Measurements from ENCODE around the gene ACER2. TPM values are rescaled to one million over a fixed set of nuclear protein-coding genes. Genes with fewer than 3 reads are reported as not detected.
A peak's percentile ranks its signal among the peaks of the same experiment; 100 is the strongest.
"Not testable (repeated sequence)": the region's sequence is repeated elsewhere in the genome, so short reads cannot be mapped to it uniquely, and the experiment has no call there.

The ACER2 gene
- total RNA-seq, 2 experiments from 2014 or later: 1.8 TPM

DNA sequence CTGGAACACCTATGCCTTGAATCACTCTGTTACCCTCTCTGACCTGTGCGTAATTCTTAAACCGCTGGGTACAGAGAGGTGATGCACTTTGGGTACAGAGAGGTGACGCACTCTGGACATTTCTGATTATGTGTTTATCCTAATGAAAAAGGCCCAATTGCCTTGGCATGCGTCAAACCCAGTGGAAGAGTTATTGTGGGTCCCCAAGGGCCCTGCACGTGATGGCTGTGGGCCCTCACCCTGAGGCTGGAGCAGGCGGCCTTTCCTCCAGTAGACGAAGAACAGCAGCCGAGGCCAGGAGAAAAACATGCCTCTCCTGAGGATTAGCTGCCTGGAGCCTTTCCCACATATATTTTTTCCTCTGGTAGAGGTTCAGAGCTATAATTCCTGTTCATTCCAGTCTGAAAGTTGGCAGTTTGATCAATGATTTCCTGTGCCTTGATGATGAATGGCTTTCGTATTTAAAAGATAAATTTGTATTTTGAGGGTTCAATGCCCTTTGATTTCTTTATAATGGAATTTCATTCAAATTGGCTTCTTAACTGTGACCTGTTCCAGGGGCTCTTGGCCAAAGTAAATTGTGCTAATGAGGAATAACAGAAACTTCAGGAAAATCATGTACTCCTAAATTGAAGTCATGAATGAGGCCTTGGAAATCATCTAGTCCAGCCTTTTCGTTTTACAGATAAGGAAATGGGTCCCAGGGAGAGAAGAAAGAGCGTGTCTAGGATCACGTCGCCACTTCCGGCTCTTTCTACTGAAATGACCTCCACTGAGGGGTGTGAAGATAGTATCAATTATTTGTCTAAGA, 22.8 kb downstream of the ACER2 start:
- Mint-ChIP-seq H3K4me3 (no peak overlapping the region), H3K27me3 (no peaks in the 10 kb centered on the region), H3K36me3 (peaks cover 2% of the 10 kb centered on the region), H3K9me3 (no peaks in the 10 kb centered on the region), H3K4me1 (ENCODE audit: low read depth) (no peaks in the 10 kb centered on the region), H3K27ac (no peak overlapping the region)
- CTCF ChIA-PET: interaction anchor here (0.8 kb wide), 1 partner anchor 33 kb away, joined by 3 read pairs; no protein-coding TSS in a partner anchor
- intact Hi-C loops (cut with micrococcal nuclease): no loop called here
- no peak for DNase-seq
- POLR2A ChIA-PET: no interaction called here

DNA sequence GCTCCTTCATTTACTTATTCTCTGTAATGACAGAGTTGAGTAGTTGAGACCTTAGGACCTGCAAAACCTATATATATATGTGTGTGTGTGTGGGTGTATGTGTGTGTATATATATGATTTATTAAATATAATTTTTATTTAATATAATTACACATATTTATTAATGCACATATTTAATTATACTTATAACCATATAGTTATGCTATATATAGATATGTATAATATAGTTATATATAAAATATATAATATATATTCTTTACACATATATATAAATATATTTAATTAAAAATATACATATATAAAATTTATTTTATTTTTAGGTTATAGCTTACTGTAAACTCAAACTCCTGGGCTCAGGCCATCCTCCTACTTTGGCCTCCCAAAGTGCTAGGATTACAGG, 23.7 kb downstream of the ACER2 start:
- H3K4me1 Mint-ChIP-seq (ENCODE audit: low read depth): no peaks in the 10 kb centered on the region
- no peak overlapping the region for H3K27ac Mint-ChIP-seq
- ChIA-PET CTCF (interaction anchor here (0.5 kb wide), 1 partner anchor 25 kb away, joined by 3 read pairs; no protein-coding TSS in a partner anchor), POLR2A (no interaction called here)
- intact Hi-C loops (cut with micrococcal nuclease): no loop called here
- no peaks in the 10 kb centered on the region for H3K27me3 Mint-ChIP-seq
- H3K4me3 Mint-ChIP-seq: no peak overlapping the region
- no peaks in the 10 kb centered on the region for H3K36me3 Mint-ChIP-seq
- no peaks in the 10 kb centered on the region for H3K9me3 Mint-ChIP-seq
- DNase-seq: no peak

DNA sequence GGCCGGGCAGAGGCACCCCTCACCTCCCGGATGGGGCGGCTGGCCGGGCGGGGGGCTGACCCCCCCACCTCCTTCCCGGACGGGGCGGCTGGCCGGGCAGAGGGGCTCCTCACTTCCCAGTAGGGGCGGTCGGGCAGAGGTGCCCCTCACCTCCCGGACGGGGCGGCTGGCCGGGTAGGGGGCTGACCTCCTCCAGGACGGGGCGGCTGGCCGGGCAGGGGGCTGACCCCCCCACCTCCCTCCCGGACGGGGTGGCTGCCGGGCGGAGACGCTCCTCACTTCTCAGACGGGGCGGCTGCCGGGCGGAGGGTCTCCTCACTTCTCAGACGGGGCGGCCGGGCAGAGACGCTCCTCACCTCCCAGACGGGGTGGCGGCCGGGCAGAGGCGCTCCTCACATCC, 24.9 kb downstream of the ACER2 start:
- H3K4me3 Mint-ChIP-seq; intact Hi-C loops (cut with micrococcal nuclease); H3K27me3 Mint-ChIP-seq; H3K36me3 Mint-ChIP-seq; POLR2A ChIA-PET; H3K27ac Mint-ChIP-seq; CTCF ChIA-PET; DNase-seq; H3K4me1 Mint-ChIP-seq (ENCODE audit: low read depth); H3K9me3 Mint-ChIP-seq: not testable (repeated sequence)

DNA sequence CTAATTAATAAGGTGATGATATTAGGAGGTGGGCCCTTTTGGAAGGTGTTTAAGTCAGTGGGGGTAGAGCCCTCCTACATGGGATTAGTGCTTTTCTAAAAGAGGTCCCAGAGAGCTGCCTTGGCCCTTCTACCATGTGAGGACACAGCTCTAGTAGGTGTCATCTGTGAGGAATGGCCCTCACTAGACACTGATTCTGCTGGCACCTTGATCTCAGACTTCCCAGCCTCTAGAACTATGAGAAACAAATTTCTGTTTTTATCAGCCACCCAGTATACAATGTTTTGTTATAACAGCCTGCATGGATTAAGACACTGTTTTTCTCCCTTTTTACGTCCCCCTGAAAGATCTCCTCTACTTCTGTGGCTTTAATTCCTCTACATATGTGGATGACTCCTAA, 31.6 kb downstream of the ACER2 start:
- peaks cover 4% of the 10 kb centered on the region for H3K36me3 Mint-ChIP-seq
- H3K4me1 Mint-ChIP-seq (ENCODE audit: low read depth): peaks cover 15% of the 10 kb centered on the region
- no peak overlapping the region for H3K4me3 Mint-ChIP-seq
- H3K27ac Mint-ChIP-seq: no peak overlapping the region
- POLR2A ChIA-PET: interaction anchor here (0.6 kb wide), 1 partner anchor 131 kb away, joined by 3 read pairs; no protein-coding TSS in a partner anchor
- CTCF ChIA-PET: interaction anchor here (2.8 to 4.5 kb wide), 2 partner anchors 17 to 25 kb away, joined by 9 to 32 read pairs; no protein-coding TSS in a partner anchor
- no peaks in the 10 kb centered on the region for H3K27me3 Mint-ChIP-seq
- DNase-seq: no peak
- no peaks in the 10 kb centered on the region for H3K9me3 Mint-ChIP-seq
- intact Hi-C loops (cut with micrococcal nuclease): loop anchor here (2.0 to 5.0 kb wide), 4 partner anchors 32 to 278 kb away; partner anchors contain the start of genes ACER2, DENND4C and RPS6

DNA sequence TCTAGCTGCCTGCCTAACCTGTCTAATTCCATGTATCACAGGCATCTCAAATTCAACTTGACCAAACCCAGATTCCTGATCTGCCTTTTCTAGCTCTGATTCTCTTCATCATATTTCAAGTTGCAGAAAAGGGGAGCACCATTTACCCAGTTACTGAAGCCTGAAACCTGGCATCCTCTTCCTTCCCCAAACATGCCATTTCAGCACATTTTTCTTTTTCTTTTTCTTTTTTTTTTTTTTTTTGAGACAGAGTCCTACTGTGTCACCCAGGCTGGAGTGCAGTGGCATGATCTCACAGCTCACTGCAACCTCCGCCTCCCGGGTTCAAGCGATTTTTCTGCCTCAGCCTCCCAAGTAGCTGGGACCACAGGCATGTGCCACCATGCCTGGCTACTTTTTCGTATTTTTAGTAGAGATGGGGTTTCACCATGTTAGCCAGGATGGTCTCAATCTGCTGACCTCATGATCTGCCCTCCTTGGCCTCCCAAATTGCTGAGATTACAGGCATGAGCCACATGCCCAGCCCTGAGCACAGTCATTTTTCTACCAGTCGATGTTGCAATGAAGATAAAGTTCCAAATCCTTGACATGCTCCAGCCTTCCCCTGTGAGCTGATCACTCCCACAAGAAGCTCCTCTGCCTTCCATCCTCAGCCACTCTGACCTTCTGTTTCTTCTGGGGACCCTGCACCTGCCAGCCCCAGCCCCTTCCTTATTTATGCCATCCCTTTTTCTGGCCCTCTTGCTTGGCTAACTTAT, 32.2 kb downstream of the ACER2 start:
- H3K9me3 Mint-ChIP-seq: no peaks in the 10 kb centered on the region
- H3K27me3 Mint-ChIP-seq: no peaks in the 10 kb centered on the region
- peak overlapping the region; percentile 19 for H3K27ac Mint-ChIP-seq
- no peak for DNase-seq
- CTCF ChIA-PET: interaction anchor here (1.0 to 4.5 kb wide), 3 partner anchors 17 to 30 kb away, joined by 3 to 32 read pairs (median 9); no protein-coding TSS in a partner anchor
- H3K36me3 Mint-ChIP-seq: peaks cover 4% of the 10 kb centered on the region
- intact Hi-C loops (cut with micrococcal nuclease): loop anchor here (2.0 to 5.0 kb wide), 4 partner anchors 32 to 279 kb away; partner anchors contain the start of genes ACER2, DENND4C and RPS6
- POLR2A ChIA-PET: interaction anchor here (0.6 kb wide), 1 partner anchor 132 kb away, joined by 3 read pairs; no protein-coding TSS in a partner anchor
- no peak overlapping the region for H3K4me3 Mint-ChIP-seq
- H3K4me1 Mint-ChIP-seq (ENCODE audit: low read depth): peaks cover 15% of the 10 kb centered on the region

DNA sequence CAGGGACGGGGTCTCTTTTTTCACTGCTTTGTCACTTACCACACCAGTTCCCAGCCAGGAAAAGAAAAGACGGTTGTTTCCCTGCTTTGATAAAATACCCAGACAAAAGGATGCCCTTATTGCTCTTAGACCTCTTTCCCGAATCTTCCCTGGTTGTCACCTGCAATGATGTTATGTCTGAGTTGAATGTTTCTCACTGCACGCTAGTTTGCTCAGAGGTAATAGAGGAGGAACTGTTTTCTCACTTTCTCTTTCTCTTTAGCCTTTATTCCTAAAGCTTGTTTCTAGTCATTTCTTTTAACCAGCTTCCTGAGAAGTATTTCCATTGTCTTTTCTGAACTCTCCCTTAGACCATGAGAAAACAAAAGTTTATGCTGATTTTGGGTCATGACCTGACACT, 32.9 kb downstream of the ACER2 start:
- no peak for DNase-seq
- ChIA-PET POLR2A (no interaction called here), CTCF (interaction anchor here (1.0 to 4.5 kb wide), 3 partner anchors 12 to 30 kb away, joined by 3 to 32 read pairs (median 4); no protein-coding TSS in a partner anchor)
- H3K27ac Mint-ChIP-seq: peak overlapping the region; percentile 15
- peaks cover 4% of the 10 kb centered on the region for H3K36me3 Mint-ChIP-seq
- peak overlapping the region; percentile 53 for H3K4me3 Mint-ChIP-seq
- no peaks in the 10 kb centered on the region for H3K9me3 Mint-ChIP-seq
- H3K4me1 Mint-ChIP-seq (ENCODE audit: low read depth): peaks cover 15% of the 10 kb centered on the region
- intact Hi-C loops (cut with micrococcal nuclease): loop anchor here (2.0 to 5.0 kb wide), 4 partner anchors 33 to 279 kb away; partner anchors contain the start of genes ACER2, DENND4C and RPS6
- no peaks in the 10 kb centered on the region for H3K27me3 Mint-ChIP-seq

DNA sequence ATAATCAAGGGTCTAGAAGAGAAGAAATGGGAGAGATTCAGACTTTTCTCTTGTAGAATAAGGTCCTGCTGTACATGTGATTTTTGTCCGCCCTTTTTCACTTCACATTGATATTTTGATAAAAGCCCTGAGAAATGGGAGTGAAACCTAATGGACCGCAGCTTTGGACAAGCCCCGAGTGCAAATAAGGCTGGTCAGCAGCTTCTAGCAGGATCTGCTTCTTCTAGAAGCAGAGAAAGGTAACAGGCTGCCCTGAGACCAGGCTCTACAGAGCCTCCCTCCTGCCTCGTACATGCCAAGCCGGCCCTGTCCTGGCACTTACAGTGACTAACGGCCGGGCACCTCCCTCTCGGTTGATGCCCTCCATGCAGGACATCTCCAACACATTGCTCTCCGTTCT, 33.4 kb downstream of the ACER2 start:
- Mint-ChIP-seq H3K27ac (no peak overlapping the region), H3K36me3 (peaks cover 4% of the 10 kb centered on the region), H3K4me1 (ENCODE audit: low read depth) (peaks cover 15% of the 10 kb centered on the region), H3K4me3 (no peak overlapping the region), H3K27me3 (no peaks in the 10 kb centered on the region), H3K9me3 (no peaks in the 10 kb centered on the region)
- CTCF ChIA-PET: interaction anchor here (1.3 to 4.5 kb wide), 2 partner anchors 12 to 23 kb away, joined by 4 to 32 read pairs; no protein-coding TSS in a partner anchor
- intact Hi-C loops (cut with micrococcal nuclease): loop anchor here (5.0 kb wide), 3 partner anchors 60 to 280 kb away; partner anchors contain the start of genes DENND4C and RPS6
- POLR2A ChIA-PET: no interaction called here
- DNase-seq: no peak

DNA sequence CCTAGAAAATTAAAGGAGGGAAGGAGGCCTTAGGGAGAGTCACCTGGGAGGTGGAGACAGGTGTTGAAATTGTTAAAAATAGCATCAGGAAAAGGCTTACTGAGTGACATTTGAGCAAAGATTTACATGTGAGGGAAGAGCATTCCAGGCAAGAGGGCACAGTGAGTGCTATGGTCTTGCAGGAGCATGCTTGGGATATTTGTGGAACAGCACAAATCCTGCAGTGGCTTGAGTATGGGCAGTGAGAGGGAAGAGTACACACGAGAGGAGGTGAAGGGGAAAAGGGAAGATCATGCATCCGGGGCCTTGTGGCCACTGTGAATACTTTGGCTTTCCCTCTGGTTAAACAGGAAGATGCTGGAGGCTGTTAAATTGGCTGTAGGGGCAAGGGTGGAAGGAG, 36.6 kb downstream of the ACER2 start:
- no peak for DNase-seq
- no peaks in the 10 kb centered on the region for H3K27me3 Mint-ChIP-seq
- H3K27ac Mint-ChIP-seq: no peak overlapping the region
- CTCF ChIA-PET: interaction anchor here (0.8 to 2.7 kb wide), 3 partner anchors 12 to 271 kb away, joined by 3 to 11 read pairs (median 6); no protein-coding TSS in a partner anchor
- POLR2A ChIA-PET: no interaction called here
- no peak overlapping the region for H3K4me3 Mint-ChIP-seq
- peaks cover 15% of the 10 kb centered on the region for H3K4me1 Mint-ChIP-seq (ENCODE audit: low read depth)
- H3K36me3 Mint-ChIP-seq: peaks cover 2% of the 10 kb centered on the region
- no peaks in the 10 kb centered on the region for H3K9me3 Mint-ChIP-seq
- intact Hi-C loops (cut with micrococcal nuclease): no loop called here

DNA sequence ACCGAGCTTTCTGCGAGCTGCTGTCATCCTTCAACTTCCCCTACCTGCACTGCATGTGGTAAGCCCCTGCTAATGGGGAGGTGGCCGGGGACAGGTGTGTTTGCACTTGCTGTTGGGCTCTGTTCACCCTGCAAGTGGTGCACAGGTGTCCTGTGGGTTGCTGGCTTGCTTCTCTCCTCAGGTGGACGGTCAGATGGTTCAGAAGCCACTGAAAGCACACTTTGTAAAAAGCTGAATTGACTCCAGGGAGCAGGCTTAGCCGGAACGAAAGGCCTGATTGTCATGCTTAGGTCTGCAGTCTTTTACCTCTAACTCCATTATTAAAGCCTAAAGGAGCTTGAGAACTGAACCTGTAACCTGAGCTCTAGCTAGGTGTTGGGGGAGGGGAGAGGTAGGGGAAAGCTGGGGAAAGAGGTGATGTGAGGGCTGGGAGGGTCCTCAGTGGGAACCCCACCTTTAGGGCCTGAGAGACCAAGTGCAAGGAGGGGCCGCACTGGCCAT, 37.6 kb downstream of the ACER2 start:
- no peaks in the 10 kb centered on the region for H3K27me3 Mint-ChIP-seq
- DNase-seq: no peak
- CTCF ChIA-PET: interaction anchor here (1.0 to 1.5 kb wide), 2 partner anchors 11 to 18 kb away, joined by 3 to 8 read pairs; no protein-coding TSS in a partner anchor
- peaks cover 12% of the 10 kb centered on the region for H3K4me1 Mint-ChIP-seq (ENCODE audit: low read depth)
- POLR2A ChIA-PET: no interaction called here
- no peak overlapping the region for H3K4me3 Mint-ChIP-seq
- peaks cover 4% of the 10 kb centered on the region for H3K36me3 Mint-ChIP-seq
- no peak overlapping the region for H3K27ac Mint-ChIP-seq
- H3K9me3 Mint-ChIP-seq: no peaks in the 10 kb centered on the region
- intact Hi-C loops (cut with micrococcal nuclease): no loop called here

DNA sequence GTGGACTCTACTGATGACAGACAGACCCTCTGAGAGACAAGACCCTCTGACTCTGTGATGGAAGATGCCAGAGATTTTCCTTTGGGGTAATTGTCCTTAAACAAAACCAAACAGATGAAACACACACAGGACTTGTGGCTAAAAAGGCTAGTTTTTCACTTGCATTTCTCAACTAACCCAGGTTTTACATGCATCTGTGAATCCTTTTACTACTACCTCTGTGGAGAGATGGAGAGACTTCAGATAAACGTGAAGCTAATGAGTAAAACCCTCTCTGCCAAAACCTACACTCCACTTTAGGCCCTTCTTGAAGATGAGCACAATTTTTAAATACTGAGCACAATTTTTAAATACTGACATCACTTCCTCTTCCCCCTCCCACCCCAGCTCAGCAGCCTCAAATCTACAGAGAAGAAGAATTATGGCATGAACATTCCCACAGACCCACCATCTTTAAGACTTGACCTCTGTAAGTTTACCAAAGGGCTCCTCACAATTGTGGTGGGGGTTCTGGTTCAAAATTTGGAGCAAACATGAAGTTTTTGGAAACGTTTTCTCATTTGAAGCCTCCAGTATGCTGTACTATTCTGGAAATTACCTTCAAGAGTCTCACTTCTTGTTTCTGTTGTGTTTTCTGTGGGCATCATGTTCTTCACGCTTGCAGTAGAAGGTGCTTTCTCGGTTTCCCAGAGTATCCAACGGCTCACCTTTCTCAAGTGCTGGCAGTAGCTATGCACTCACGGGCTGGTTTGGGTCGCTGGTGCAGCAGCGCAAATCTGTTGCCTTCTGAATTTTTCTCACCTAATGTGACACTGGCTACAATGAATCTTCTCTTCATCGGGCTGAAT, 42.7 kb downstream of the ACER2 start:
- Mint-ChIP-seq H3K4me1 (ENCODE audit: low read depth) (no peaks in the 10 kb centered on the region), H3K27me3 (no peaks in the 10 kb centered on the region), H3K4me3 (no peak overlapping the region), H3K36me3 (peaks cover 4% of the 10 kb centered on the region), H3K27ac (no peak overlapping the region), H3K9me3 (no peaks in the 10 kb centered on the region)
- intact Hi-C loops (cut with micrococcal nuclease): loop anchor here (10.0 kb wide), 1 partner anchor 1637 kb away; no protein-coding TSS in a partner anchor
- ChIA-PET POLR2A (no interaction called here), CTCF (interaction anchor here (6.6 kb wide), 1 partner anchor 13 kb away, joined by 51 read pairs; no protein-coding TSS in a partner anchor)
- DNase-seq: no peak

DNA sequence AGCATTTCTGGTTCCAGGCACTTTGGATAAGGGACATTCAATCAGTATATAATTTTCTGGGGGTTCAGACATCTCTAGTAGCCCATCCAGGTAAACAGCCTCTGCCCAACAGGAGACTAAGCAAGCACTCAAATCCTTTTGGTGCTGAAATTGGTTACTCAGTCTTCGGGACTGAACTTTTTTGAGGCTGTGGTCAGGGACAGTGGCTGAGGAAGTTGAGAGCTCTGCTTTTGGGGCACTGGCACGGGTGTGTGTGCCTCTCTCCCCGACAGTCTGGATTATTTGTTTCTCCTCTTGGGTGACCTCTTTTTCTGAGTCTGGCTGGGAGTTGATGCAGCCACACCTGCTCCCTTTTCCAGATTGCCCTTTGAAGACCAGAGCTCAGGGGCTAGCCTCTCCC, 47.6 kb downstream of the ACER2 start:
- CTCF ChIA-PET: interaction anchor here (1.1 to 6.6 kb wide), 11 partner anchors 8 to 1645 kb away, joined by 3 to 51 read pairs (median 9); partner anchors contain the start of gene RRAGA
- Mint-ChIP-seq H3K4me3 (no peak overlapping the region), H3K36me3 (peaks cover under 1% of the 10 kb centered on the region), H3K9me3 (no peaks in the 10 kb centered on the region), H3K4me1 (ENCODE audit: low read depth) (peaks cover 5% of the 10 kb centered on the region), H3K27me3 (no peaks in the 10 kb centered on the region), H3K27ac (no peak overlapping the region)
- POLR2A ChIA-PET: no interaction called here
- intact Hi-C loops (cut with micrococcal nuclease): loop anchor here (2.0 to 10.0 kb wide), 4 partner anchors 48 to 1642 kb away; partner anchors contain the start of genes ACER2 and DENND4C
- DNase-seq: no peak

All from activated CD4-positive, alpha-beta memory T cell treated with anti-CD3 and anti-CD28 coated beads for 36 hours (primary cell).